Activated T-helper 1 cell treated with anti-CD3 and anti-CD28 coated beads, Interleukin-12 subunit alpha, Interleukin-12 subunit beta, Interleukin-2, Interleukin-4 antibody, amounts not matched to agents 30 ng/mL and 10 ng/mL and 1 ng/mL, durations not matched to agents 14 hours and 24 hours and 36 hours (primary cell): ENCODE results near the gene CFAP74. TPM values are rescaled to one million over a fixed set of nuclear protein-coding genes. Genes with fewer than 3 reads are reported as not detected.
A peak's percentile ranks its signal among the peaks of the same experiment; 100 is the strongest.

Experiments used
- DNase-seq: peaks from one replicate; pipeline ENCODE4 v3.0.0; 2021; ENCODE audit warnings: low spot score
- H3K27ac Mint-ChIP-seq: one replicate; pipeline ENCODE4 v1.8.0; 2021; ENCODE audit warnings: mild to moderate bottlenecking, mixed read lengths
- H3K27me3 Mint-ChIP-seq: one replicate; pipeline ENCODE4 v1.8.0; 2022; ENCODE audit warnings: mild to moderate bottlenecking, moderate library complexity, mixed read lengths; ENCODE audit not compliant: insufficient read depth
- H3K36me3 Mint-ChIP-seq: one replicate; pipeline ENCODE4 v1.8.0; 2021; ENCODE audit warnings: low read depth, mixed read lengths
- H3K4me1 Mint-ChIP-seq: one replicate; pipeline ENCODE4 v1.8.0; 2021; ENCODE audit warnings: low read depth, mixed read lengths
- H3K4me3 Mint-ChIP-seq: one replicate; pipeline ENCODE4 v1.8.0; 2021; ENCODE audit warnings: mild to moderate bottlenecking, moderate library complexity, mixed read lengths
- H3K9me3 Mint-ChIP-seq: one replicate; pipeline ENCODE4 v1.8.0; 2021; ENCODE audit warnings: mixed read lengths
- intact Hi-C: fragments of 100-400 bp; cut with micrococcal nuclease; formaldehyde crosslinking; loops from one replicate; pipeline ENCODE4 v1.15.1; 2024
- total RNA-seq: library from RNA; stranded (reverse); gene quantifications from 2 replicates; pipeline ENCODE4 v1.2.3, GENCODE V29; 2022

Gene CFAP74
- total RNA-seq, 1 donor from 2014 or later, result not detected

DNA sequence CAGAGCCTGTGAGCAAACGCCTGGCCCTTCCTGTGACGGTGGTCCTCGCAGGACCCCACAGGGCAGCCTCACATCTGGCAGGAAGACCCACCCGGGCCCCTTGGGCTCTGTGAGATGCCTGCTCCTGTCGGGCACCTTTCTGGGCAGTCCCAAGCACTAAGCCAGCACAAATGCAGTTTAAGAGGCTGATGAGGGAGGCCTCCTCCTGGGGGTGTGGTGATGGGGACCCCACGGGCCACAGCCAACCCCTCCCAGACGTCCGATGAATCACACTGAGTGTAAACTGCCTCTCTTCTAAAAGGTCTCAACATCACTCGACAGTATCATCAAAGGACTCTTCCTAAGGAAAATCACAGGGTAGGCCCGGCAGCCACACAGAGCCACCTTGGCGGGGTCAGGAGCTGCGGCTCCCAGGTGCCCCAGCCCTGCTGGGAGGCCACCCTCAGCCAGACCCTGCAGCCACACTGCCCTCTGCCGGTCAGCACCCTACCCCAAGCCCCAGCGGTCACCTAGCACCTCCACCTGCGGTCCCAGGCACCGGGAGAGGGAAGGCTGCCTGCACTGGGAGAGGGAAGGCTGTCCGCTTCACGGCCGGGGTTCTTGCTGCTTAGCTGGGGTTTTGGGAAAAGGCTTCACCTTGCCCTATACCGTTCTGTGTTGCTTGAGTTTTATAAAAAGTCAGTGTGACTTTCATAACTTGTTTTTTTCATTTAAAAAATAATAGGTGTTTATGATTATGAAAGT, 42.8 kb upstream of the CFAP74 start:
- Mint-ChIP-seq H3K27ac (no peak overlapping the region), H3K36me3 (no peaks in the 10 kb centered on the region), H3K9me3 (no peaks in the 10 kb centered on the region), H3K4me3 (no peak overlapping the region), H3K27me3 (peaks cover 36% of the 10 kb centered on the region), H3K4me1 (peaks cover 8% of the 10 kb centered on the region)
- peak; percentile 24 for DNase-seq
- intact Hi-C loops, result loop anchor here (5.0 kb wide), 1 partner anchor 104 kb away; no protein-coding TSS in a partner anchor

DNA sequence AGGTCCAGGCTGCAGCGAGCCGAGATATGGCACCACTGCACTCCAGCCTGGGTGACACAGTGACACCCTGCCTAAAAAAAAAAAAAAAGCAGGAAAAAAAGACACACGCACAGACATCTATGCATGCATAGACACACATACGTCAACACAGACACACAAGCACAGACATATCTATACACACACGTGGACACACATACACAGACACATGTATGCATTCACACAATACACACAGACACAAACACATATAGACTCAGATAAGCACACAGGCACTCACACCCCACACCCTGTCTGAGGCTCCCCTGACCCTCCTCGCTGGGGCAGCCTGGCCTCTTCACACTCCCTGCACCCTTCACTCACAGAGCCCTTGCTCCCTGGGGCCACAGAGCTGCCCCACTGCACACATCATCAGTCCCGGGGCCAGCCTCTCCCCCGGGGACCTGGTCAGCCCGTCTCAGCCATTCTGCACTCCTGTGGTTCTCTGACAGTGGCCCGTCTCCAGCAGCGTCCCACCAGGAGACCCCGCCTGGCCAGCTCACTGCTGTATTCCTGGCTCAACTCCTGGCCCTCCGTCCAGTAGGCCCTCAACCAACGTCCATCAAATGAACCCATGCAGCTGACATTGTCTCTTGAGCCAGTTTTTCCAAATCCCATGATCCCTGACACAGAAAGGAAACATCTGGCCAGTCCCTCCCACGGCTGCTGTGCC, 42.0 kb upstream of the CFAP74 start:
- intact Hi-C loops, result loop anchor here (1.0 to 5.0 kb wide), 2 partner anchors 85 to 103 kb away; no protein-coding TSS in a partner anchor
- peaks cover 36% of the 10 kb centered on the region for H3K27me3 Mint-ChIP-seq
- no peak overlapping the region for H3K27ac Mint-ChIP-seq
- no peaks in the 10 kb centered on the region for H3K9me3 Mint-ChIP-seq
- H3K36me3 Mint-ChIP-seq, result no peaks in the 10 kb centered on the region
- peaks cover 8% of the 10 kb centered on the region for H3K4me1 Mint-ChIP-seq
- peak overlapping the region; percentile 11 for H3K4me3 Mint-ChIP-seq
- no peak for DNase-seq

DNA sequence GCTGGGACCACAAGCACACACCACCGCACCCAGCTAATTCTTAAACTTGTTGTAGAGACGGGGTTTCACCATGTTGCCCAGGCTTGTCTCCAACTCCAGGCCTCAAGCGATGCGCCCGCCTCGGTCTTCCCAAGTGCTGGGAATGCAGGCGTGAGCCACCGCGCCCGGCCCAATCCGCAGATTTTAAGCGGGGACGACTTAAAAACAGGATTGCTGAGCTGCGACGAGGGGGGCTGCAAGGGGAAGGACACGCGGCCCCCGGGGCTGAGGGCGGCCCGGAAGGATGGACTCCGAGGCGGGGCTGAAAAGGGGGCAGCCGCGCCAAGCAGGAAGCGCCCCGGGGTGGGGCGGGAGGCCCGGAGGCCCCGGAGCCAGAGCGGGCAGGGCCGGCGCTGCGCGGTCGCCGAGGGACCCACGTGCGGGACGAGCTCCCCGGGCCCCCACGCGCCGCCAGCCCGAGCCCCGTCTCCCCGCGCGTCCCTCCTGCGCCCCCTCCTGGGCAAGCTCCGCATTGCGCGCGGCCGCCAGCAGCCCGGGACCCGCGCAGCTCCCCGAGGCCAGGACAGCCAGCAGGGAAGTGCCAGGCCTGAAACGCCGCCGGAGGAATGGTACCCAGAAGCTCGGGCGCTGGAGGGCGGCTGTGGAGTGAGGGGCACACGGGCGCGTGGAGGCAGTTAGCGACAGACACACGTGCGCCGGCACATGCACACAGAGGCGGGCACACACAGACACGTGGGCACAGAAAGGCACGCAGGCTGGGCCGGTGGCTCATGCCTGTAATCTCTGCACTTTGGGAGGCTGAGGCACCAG, 41.1 kb upstream of the CFAP74 start:
- Mint-ChIP-seq H3K4me1 (peaks cover 8% of the 10 kb centered on the region), H3K9me3 (no peaks in the 10 kb centered on the region), H3K27me3 (peaks cover 35% of the 10 kb centered on the region), H3K27ac (no peak overlapping the region), H3K4me3 (no peak overlapping the region), H3K36me3 (no peaks in the 10 kb centered on the region)
- DNase-seq, result peak; percentile 62
- intact Hi-C loops, result loop anchor here (1.0 to 5.0 kb wide), 2 partner anchors 84 to 102 kb away; no protein-coding TSS in a partner anchor

GRCh38 chr1:2043886-2044285, 40.3 kb upstream of the CFAP74 start:
- H3K27ac Mint-ChIP-seq, result no peak overlapping the region
- no peak overlapping the region for H3K4me3 Mint-ChIP-seq
- peaks cover 1% of the 10 kb centered on the region for H3K4me1 Mint-ChIP-seq
- DNase-seq, result no peak
- intact Hi-C loops, result no loop called here
- no peaks in the 10 kb centered on the region for H3K9me3 Mint-ChIP-seq
- H3K27me3 Mint-ChIP-seq, result peaks cover 29% of the 10 kb centered on the region
- no peaks in the 10 kb centered on the region for H3K36me3 Mint-ChIP-seq

- Mint-ChIP-seq H3K36me3 (no peaks in the 10 kb centered on the region), H3K27me3 (peaks cover 21% of the 10 kb centered on the region), H3K4me3 (no peak overlapping the region), H3K9me3 (no peaks in the 10 kb centered on the region), H3K27ac (no peak overlapping the region), H3K4me1 (no peaks in the 10 kb centered on the region)
- no peak for DNase-seq
- intact Hi-C loops, result no loop called here
These were observed 39.5 kb upstream of the CFAP74 start for GRCh38 chr1:2042830-2043773.

DNA sequence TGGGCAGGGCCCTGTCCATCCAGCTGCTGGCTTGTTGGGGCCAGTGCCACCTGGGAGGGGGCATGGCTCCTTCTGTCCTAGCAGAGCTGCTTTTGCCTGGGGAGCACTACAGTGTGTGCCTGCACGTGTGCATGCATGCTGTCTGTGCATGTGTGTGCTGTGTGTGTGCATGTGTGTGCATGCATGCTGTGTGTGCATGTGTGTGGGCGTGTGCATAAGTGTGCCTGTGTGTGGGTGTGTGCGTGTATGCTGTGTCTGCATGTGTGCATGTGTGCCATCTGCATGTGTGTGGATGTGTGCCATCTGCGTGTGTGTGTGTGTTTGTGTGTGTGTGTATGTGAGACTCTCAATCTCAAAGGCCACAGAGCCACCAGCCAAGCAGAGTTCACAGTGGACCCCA, 38.3 kb upstream of the CFAP74 start:
- Mint-ChIP-seq H3K27me3 (peaks cover 21% of the 10 kb centered on the region), H3K4me1 (no peaks in the 10 kb centered on the region), H3K9me3 (no peaks in the 10 kb centered on the region), H3K27ac (no peak overlapping the region), H3K36me3 (no peaks in the 10 kb centered on the region), H3K4me3 (no peak overlapping the region)
- intact Hi-C loops, result no loop called here
- no peak for DNase-seq

DNA sequence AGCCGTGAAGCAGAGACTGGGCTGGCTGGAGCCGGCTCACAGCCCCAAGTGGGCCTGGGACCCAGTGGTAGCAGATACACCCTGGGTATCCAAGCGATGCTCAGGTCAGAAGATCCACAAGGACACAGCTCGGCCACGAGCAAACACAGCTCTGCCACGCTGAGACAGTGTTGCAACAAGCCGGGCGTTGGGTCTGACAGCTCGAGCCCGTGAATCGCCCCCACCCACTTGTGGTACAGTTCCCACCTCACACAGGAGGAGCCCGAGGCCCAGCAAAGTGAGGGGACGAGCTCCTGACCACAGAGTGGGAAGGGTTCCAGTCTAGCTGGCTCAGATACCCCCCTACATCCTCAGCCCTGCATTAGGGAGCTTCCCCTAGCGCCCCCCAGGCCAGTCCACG, 37.7 kb upstream of the CFAP74 start:
- no peak overlapping the region for H3K27ac Mint-ChIP-seq
- no peaks in the 10 kb centered on the region for H3K36me3 Mint-ChIP-seq
- no peak for DNase-seq
- H3K27me3 Mint-ChIP-seq, result peaks cover 17% of the 10 kb centered on the region
- no peak overlapping the region for H3K4me3 Mint-ChIP-seq
- intact Hi-C loops, result no loop called here
- H3K9me3 Mint-ChIP-seq, result no peaks in the 10 kb centered on the region
- H3K4me1 Mint-ChIP-seq, result no peaks in the 10 kb centered on the region

DNA sequence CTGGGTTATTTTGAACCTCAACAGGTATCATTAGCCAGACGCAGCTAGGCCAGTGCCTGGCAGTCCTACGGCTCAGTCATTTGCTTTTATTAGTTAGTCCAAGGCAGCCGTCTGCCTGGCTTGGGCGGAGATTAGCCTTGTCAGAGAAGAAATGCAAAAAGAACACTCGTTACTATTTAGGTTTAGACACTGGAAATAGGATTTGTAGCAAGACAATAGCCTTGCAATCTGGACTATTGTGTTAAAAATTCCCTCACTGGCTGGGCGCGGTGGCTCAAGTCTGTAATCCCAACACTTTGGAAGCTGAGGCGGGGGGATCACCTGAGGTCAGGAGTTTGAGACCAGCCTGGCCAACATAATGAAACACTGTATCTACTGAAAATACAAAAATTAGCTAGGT, 35.7 kb upstream of the CFAP74 start:
- H3K36me3 Mint-ChIP-seq, result no peaks in the 10 kb centered on the region
- H3K9me3 Mint-ChIP-seq, result no peaks in the 10 kb centered on the region
- intact Hi-C loops, result no loop called here
- H3K27ac Mint-ChIP-seq, result no peak overlapping the region
- no peaks in the 10 kb centered on the region for H3K4me1 Mint-ChIP-seq
- H3K27me3 Mint-ChIP-seq, result peaks cover 9% of the 10 kb centered on the region
- no peak overlapping the region for H3K4me3 Mint-ChIP-seq
- no peak for DNase-seq

DNA sequence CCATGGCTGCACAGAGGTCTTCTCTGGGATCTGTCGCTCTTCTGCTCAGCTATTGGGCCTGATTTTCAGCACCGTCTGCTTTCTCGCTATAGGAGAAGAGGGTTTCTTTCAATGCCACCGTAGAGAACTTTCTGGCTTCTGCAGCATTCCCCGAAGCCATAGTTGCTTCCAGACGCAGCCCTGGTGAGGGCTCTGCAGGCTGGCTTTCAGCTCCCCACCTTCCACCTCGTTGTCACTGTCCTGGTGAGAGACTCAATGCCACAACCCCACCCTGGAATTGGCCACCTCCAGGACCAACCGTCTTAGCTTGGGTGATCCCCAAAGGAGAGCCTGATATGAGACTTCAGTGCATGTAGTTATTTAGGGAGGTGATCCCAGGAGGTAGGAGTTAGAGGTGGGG, 34.6 kb upstream of the CFAP74 start:
- H3K27ac Mint-ChIP-seq, result no peak overlapping the region
- H3K4me1 Mint-ChIP-seq, result no peaks in the 10 kb centered on the region
- no peaks in the 10 kb centered on the region for H3K36me3 Mint-ChIP-seq
- no peak overlapping the region for H3K4me3 Mint-ChIP-seq
- intact Hi-C loops, result no loop called here
- peaks cover 5% of the 10 kb centered on the region for H3K27me3 Mint-ChIP-seq
- DNase-seq, result no peak
- H3K9me3 Mint-ChIP-seq, result no peaks in the 10 kb centered on the region

GRCh38 chr1:2037314-2037979, 33.9 kb upstream of the CFAP74 start:
- Mint-ChIP-seq H3K4me3 (no peak overlapping the region), H3K9me3 (no peaks in the 10 kb centered on the region), H3K27me3 (peaks cover 5% of the 10 kb centered on the region), H3K4me1 (no peaks in the 10 kb centered on the region), H3K36me3 (no peaks in the 10 kb centered on the region), H3K27ac (no peak overlapping the region)
- DNase-seq, result no peak
- intact Hi-C loops, result no loop called here

DNA sequence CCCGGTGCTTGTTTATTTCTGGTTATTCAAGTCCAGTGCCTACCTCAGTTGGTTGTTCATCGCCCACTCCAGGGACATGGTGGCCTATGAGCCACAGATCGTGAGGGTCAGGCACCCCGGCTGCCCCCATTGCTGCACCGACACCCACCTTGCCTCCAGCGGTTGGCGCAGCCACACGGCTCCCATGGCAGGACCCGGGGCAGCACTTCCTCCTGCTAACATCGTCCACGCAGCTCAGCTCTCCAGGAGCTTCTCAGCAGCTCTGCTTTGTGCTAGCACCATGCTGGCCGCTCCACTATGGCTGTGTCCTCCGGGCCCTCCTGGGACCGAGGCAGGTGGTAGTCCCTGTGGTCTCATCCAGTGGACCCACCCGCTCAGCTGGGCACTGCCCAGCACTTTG, 32.7 kb upstream of the CFAP74 start:
- no peak overlapping the region for H3K27ac Mint-ChIP-seq
- H3K9me3 Mint-ChIP-seq, result no peaks in the 10 kb centered on the region
- DNase-seq, result no peak
- no peak overlapping the region for H3K4me3 Mint-ChIP-seq
- intact Hi-C loops, result no loop called here
- no peaks in the 10 kb centered on the region for H3K4me1 Mint-ChIP-seq
- peaks cover 5% of the 10 kb centered on the region for H3K27me3 Mint-ChIP-seq
- H3K36me3 Mint-ChIP-seq, result no peaks in the 10 kb centered on the region

GRCh38 chr1:2033165-2033564, 29.6 kb upstream of the CFAP74 start:
- Mint-ChIP-seq H3K27ac (no peak overlapping the region), H3K9me3 (no peaks in the 10 kb centered on the region), H3K4me3 (no peak overlapping the region), H3K27me3 (peaks cover 3% of the 10 kb centered on the region), H3K4me1 (no peaks in the 10 kb centered on the region), H3K36me3 (no peaks in the 10 kb centered on the region)
- intact Hi-C loops, result no loop called here
- no peak for DNase-seq
